Measurements from ENCODE around the gene RELN. TPM values are rescaled to one million over a fixed set of nuclear protein-coding genes. Genes with fewer than 3 reads are reported as not detected.

Gene RELN
- total RNA-seq, 1 experiment from 2014 or later = 0.02 TPM

DNA sequence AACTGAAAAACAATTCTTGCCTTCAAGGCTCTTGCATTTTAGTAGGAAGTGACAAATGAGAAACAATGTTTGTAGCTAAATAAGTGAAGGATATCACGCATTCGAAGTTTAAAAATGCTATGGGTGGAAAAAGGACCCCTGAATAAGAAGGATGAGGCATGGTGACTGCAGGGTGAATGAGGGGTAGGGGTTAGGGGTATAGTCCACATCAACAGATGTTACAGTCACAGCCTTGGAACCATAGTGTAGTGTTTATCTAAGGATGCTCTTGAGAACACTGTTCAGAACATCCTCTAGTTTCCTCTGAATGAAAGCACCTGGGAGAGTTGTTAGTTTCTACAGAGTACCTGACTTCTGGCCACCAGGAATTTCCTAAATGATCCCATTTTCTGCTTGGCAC, 157.0 kb downstream of the RELN start:
- Histone ChIP-seq H2BK5ac (ENCODE audit: insufficient read length, low read length) (no peak overlapping the region), H4K20me1 (ENCODE audit: control insufficient read depth, insufficient read depth, insufficient read length) (no peaks in the 10 kb centered on the region), H2BK15ac (ENCODE audit: low read depth, low read length) (no peak overlapping the region), H3K56ac (ENCODE audit: insufficient read length, low read depth, low read length) (no peak overlapping the region), H3K27ac (ENCODE audit: insufficient read length, low read depth, low read length) (no peak overlapping the region), H4K8ac (replicated peaks; ENCODE audit: insufficient read length, low read depth, low read length) (no peak overlapping the region), H3K27me3 (ENCODE audit: insufficient read depth, low read length) (no peaks in the 10 kb centered on the region), H4K91ac (ENCODE audit: insufficient read length, low read depth, low read length) (no peak overlapping the region), H3K23me2 (ENCODE audit: insufficient read length, low read depth, low read length, poor library complexity, severe bottlenecking) (no peaks in the 10 kb centered on the region), H2BK20ac (ENCODE audit: low read depth, low read length, poor library complexity, severe bottlenecking) (no peak overlapping the region), H3K4me1 (ENCODE audit: insufficient read depth, low read length) (no peaks in the 10 kb centered on the region), H2BK120ac (ENCODE audit: low read depth, low read length, poor library complexity, severe bottlenecking) (no peak overlapping the region), H3T11ph (ENCODE audit: low read length) (no peak overlapping the region), H3K9ac (ENCODE audit: extremely low read depth, insufficient read length, low read length) (no peak overlapping the region), H3K9me3 (ENCODE audit: control insufficient read depth, low read depth, low read length) (no peaks in the 10 kb centered on the region), H3K79me1 (ENCODE audit: insufficient read depth, low read depth, low read length, poor library complexity, severe bottlenecking) (no peaks in the 10 kb centered on the region), H3K23ac (ENCODE audit: insufficient read length, low read depth, low read length) (no peak overlapping the region), H2AFZ (ENCODE audit: low read length) (no peak overlapping the region), H2BK12ac (ENCODE audit: insufficient read length, low read depth, low read length) (no peak overlapping the region), H2AK5ac (ENCODE audit: insufficient read length, low read length) (no peak overlapping the region), H3K79me2 (ENCODE audit: insufficient read depth, low read length) (no peaks in the 10 kb centered on the region), H3K14ac (ENCODE audit: insufficient read depth, low read length) (no peak overlapping the region), H4K5ac (ENCODE audit: insufficient read length, low read depth, low read length) (no peak overlapping the region), H3K18ac (ENCODE audit: insufficient read length, low read depth, low read length) (no peak overlapping the region), H3K4ac (ENCODE audit: low read depth, low read length) (no peak overlapping the region), H3K4me2 (ENCODE audit: insufficient read depth, insufficient read length, low read length) (no peak overlapping the region)
- H3K27me3 Mint-ChIP-seq (ENCODE audit: low read depth) = peaks cover 4% of the 10 kb centered on the region; the same call in 1 of the 2 replicates
- TF ChIP-seq, protein P1, sequence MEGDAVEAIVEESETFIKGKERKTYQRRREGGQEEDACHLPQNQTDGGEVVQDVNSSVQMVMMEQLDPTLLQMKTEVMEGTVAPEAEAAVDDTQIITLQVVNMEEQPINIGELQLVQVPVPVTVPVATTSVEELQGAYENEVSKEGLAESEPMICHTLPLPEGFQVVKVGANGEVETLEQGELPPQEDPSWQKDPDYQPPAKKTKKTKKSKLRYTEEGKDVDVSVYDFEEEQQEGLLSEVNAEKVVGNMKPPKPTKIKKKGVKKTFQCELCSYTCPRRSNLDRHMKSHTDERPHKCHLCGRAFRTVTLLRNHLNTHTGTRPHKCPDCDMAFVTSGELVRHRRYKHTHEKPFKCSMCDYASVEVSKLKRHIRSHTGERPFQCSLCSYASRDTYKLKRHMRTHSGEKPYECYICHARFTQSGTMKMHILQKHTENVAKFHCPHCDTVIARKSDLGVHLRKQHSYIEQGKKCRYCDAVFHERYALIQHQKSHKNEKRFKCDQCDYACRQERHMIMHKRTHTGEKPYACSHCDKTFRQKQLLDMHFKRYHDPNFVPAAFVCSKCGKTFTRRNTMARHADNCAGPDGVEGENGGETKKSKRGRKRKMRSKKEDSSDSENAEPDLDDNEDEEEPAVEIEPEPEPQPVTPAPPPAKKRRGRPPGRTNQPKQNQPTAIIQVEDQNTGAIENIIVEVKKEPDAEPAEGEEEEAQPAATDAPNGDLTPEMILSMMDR (conservative IDR thresholded peaks at IDR 0.05) = no peak
- no peak overlapping the region for H3K4me3 Mint-ChIP-seq
- H3K9me3 Mint-ChIP-seq = no peaks in the 10 kb centered on the region
- no peak for DNase-seq
- H3K27ac Mint-ChIP-seq = no peak overlapping the region
- H3K36me3 Mint-ChIP-seq (ENCODE audit: insufficient read depth in 1 of 3, low read depth in 3 of 3) = no peaks in the 10 kb centered on the region
- WGBS (ENCODE audit: extremely low coverage, insufficient read length, low lambda C conversion rate) = no CpG with 5 or more reads among the region's 2 CpGs
- H3K4me1 Mint-ChIP-seq = no peaks in the 10 kb centered on the region

Data from H9 (cell line).